Adrenal gland (tissue), 5 donors: ENCODE data around the gene WBP2.

Experiments used
- CTCF ChIP-seq, 6 experiments: fragments of 450-650 bp in 4 of 6; fragments of 200-600 bp in 2 of 6; sonication (generic) in 1 of 6; IDR thresholded peaks; 1 replicate in 5 of 6; 2 replicates in 1 of 6; pipeline versions ENCODE4 v1.5.1 to v1.8.0; 2016 to 2021; ENCODE audit warnings: antibody characterized with exemption in 6 of 6, mild to moderate bottlenecking in 2 of 6, moderate library complexity in 1 of 6
- POLR2A ChIP-seq, 2 donors: fragments of 450-650 bp; IDR thresholded peaks; one replicate each; pipeline ENCODE4 v1.6.1; 2017; ENCODE audit warnings: antibody characterized with exemption in 2 of 2, mild to moderate bottlenecking in 2 of 2, moderate library complexity in 1 of 2
- donor health status: DM: no; HTN: no; CAD: no.

DNA sequence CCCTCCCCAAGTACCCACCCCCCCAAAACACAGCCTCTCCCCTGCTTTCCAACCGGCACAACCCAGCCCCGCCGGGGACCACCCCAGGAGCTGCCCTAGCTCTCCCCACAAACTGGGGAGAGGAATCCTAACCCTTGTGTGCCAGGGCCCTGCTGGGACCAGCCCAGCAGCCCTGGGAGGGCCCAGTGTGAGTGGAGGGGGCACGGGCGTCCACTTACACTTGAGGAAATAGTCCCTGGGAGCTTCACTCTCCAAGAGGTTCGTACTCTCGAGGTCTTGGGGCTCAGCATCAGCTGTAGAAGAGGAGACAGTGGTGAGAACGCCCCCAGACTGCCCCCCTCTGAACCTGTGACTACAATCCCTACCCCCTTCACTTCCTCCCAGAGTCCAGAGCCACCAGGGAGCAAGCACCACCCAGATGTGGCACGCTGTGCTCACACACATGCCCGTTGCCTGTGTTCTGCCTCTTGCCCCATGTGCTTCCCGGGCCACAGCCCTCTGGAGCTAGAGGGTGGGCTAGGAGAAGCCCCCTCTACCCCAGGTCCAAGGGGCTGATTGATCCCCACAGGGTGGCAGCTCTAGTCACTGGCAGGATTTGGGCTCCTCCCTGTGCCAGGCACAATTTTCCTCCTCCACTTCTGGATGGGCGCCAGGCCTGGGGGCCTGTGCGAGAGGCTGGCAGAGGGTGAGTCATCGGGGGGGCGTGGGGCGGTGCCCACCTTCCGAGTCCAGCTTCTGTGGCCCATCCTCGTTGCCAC is 20.2 kb upstream of the WBP2 start:
- TF ChIP-seq CTCF (IDR thresholded peaks at IDR 0.05) (no peak), POLR2A (IDR thresholded peaks at IDR 0.05) (no peak)
